WTC11 (cell line): ENCODE results near the gene LRRC32. TPM values are rescaled to one million over a fixed set of nuclear protein-coding genes. Genes with fewer than 3 reads are reported as not detected.

Experiments
- ATAC-seq: fragments of 200-7000 bp; cut with Tn5 transposase; 2 replicates; pipeline ENCODE4 v1.10.0; 2021; ENCODE audit warnings: mild to moderate bottlenecking, moderate library complexity
- CTCF ChIA-PET: fragments of 300-600 bp; sonication (Branson Sonifier 250); formaldehyde crosslinking; loops from one replicate; lab custom pipeline; 2021; ENCODE audit warnings: antibody characterized with exemption; lab: Charles Lee
- POLR2A ChIA-PET: fragments of 350-600 bp; sonication (Branson Sonifier 250); formaldehyde crosslinking; loops from one replicate; lab custom pipeline; 2021; ENCODE audit warnings: antibody characterized with exemption; lab: Charles Lee
- DNase-seq: peaks from one replicate; pipeline ENCODE4 v3.0.0; 2021; ENCODE audit warnings: low spot score
- H3K27ac Mint-ChIP-seq: 2 replicates; pipeline ENCODE4 v1.8.0; 2021; ENCODE audit warnings: mixed read lengths
- H3K27me3 Mint-ChIP-seq: 2 replicates; pipeline ENCODE4 v1.8.0; 2021; ENCODE audit warnings: low read depth, mild to moderate bottlenecking, moderate library complexity, mixed read lengths
- H3K36me3 Mint-ChIP-seq: 2 replicates; pipeline ENCODE4 v1.8.0; 2021; ENCODE audit warnings: mixed read lengths
- H3K4me1 Mint-ChIP-seq: 2 replicates; pipeline ENCODE4 v1.8.0; 2022; ENCODE audit warnings: mixed read lengths
- H3K4me3 Mint-ChIP-seq: 2 replicates; pipeline ENCODE4 v1.8.0; 2021; ENCODE audit warnings: mild to moderate bottlenecking, moderate library complexity, mixed read lengths
- H3K9me3 Mint-ChIP-seq: 2 replicates; pipeline ENCODE4 v1.8.0; 2021; ENCODE audit warnings: mixed read lengths
- ATF1 ChIP-seq: sonication (generic); formaldehyde crosslinking; IDR thresholded peaks from 2 replicates; pipeline ENCODE4 v1.8.1; 2023; ENCODE audit warnings: mild to moderate bottlenecking, moderate library complexity, missing genetic modification reagents
- CBFB ChIP-seq: sonication (generic); formaldehyde crosslinking; IDR thresholded peaks from 2 replicates; pipeline ENCODE4 v1.8.1; 2022; ENCODE audit warnings: mild to moderate bottlenecking, low read depth, missing genetic modification reagents
- FOXJ3 ChIP-seq: sonication (generic); formaldehyde crosslinking; IDR thresholded peaks from 2 replicates; pipeline ENCODE4 v1.9.0; 2021; ENCODE audit warnings: missing genetic modification reagents, mild to moderate bottlenecking, borderline replicate concordance
- FOXP1 ChIP-seq: sonication (generic); formaldehyde crosslinking; IDR thresholded peaks from 2 replicates; pipeline ENCODE4 v1.8.0; 2022; ENCODE audit warnings: missing genetic modification reagents, mild to moderate bottlenecking, moderate library complexity, borderline replicate concordance
- GABPB1 ChIP-seq: sonication (generic); formaldehyde crosslinking; IDR thresholded peaks from 2 replicates; pipeline ENCODE4 v1.8.1; 2023; ENCODE audit warnings: mild to moderate bottlenecking, missing genetic modification reagents
- HMGA2 ChIP-seq: fragments of 250-450 bp; sonication (Bioruptor Pico); IDR thresholded peaks from 2 replicates; pipeline ENCODE4 v1.4.0; 2021; ENCODE audit warnings: mild to moderate bottlenecking, moderate library complexity
- JUN ChIP-seq: sonication (generic); formaldehyde crosslinking; IDR thresholded peaks from 2 replicates; pipeline ENCODE4 v1.8.0; 2023; ENCODE audit warnings: mild to moderate bottlenecking, missing genetic modification reagents
- KAT7 ChIP-seq: sonication (generic); formaldehyde crosslinking; IDR thresholded peaks from 2 replicates; pipeline ENCODE4 v1.8.1; 2023; ENCODE audit warnings: missing genetic modification reagents, mild to moderate bottlenecking, borderline replicate concordance
- NFATC4 ChIP-seq: fragments of 250-450 bp; sonication (Bioruptor Pico); IDR thresholded peaks from 2 replicates; pipeline ENCODE4 v1.9.0; 2021; ENCODE audit warnings: mild to moderate bottlenecking
- NR2C2 ChIP-seq: sonication (generic); formaldehyde crosslinking; IDR thresholded peaks from 2 replicates; pipeline ENCODE4 v1.8.0; 2022; ENCODE audit warnings: mild to moderate bottlenecking, missing genetic modification reagents
- NR3C1 ChIP-seq: sonication (generic); formaldehyde crosslinking; conservative IDR thresholded peaks from 2 replicates; pipeline ENCODE4 v1.8.1; 2023; ENCODE audit warnings: low read depth, mild to moderate bottlenecking, missing genetic modification reagents
- RELA ChIP-seq: sonication (generic); formaldehyde crosslinking; IDR thresholded peaks from 2 replicates; pipeline ENCODE4 v1.8.1; 2022; ENCODE audit warnings: missing genetic modification reagents, mild to moderate bottlenecking, borderline replicate concordance
- SMAD3 ChIP-seq: sonication (generic); formaldehyde crosslinking; IDR thresholded peaks from 2 replicates; pipeline ENCODE4 v1.8.0; 2022; ENCODE audit warnings: missing genetic modification reagents, mild to moderate bottlenecking, borderline replicate concordance
- SP1 ChIP-seq: sonication (generic); formaldehyde crosslinking; conservative IDR thresholded peaks from 2 replicates; pipeline ENCODE4 v1.8.1; 2022; ENCODE audit warnings: missing genetic modification reagents
- TCF7 ChIP-seq: sonication (generic); formaldehyde crosslinking; IDR thresholded peaks from 2 replicates; pipeline ENCODE4 v1.8.0; 2022; ENCODE audit warnings: mild to moderate bottlenecking, low read depth, missing genetic modification reagents, moderate library complexity
- TEAD1 ChIP-seq: sonication (generic); formaldehyde crosslinking; IDR thresholded peaks from 2 replicates; pipeline ENCODE4 v1.8.0; 2022; ENCODE audit warnings: mild to moderate bottlenecking, missing genetic modification reagents
- TEAD4 ChIP-seq: sonication (generic); formaldehyde crosslinking; IDR thresholded peaks from 2 replicates; pipeline ENCODE4 v1.8.0; 2022; ENCODE audit warnings: mild to moderate bottlenecking, missing genetic modification reagents
- ZBTB21 ChIP-seq: sonication (generic); formaldehyde crosslinking; IDR thresholded peaks from 2 replicates; pipeline ENCODE4 v1.8.1; 2023; ENCODE audit warnings: mild to moderate bottlenecking, missing genetic modification reagents, borderline replicate concordance
- ZNF121 ChIP-seq: sonication (generic); formaldehyde crosslinking; IDR thresholded peaks from 2 replicates; pipeline ENCODE4 v1.8.0; 2023; ENCODE audit warnings: missing genetic modification reagents
- ZNF219 ChIP-seq: sonication (generic); formaldehyde crosslinking; IDR thresholded peaks from 2 replicates; pipeline ENCODE4 v1.8.0; 2023; ENCODE audit warnings: missing genetic modification reagents, mild to moderate bottlenecking, borderline replicate concordance
- ZNF423 ChIP-seq: fragments of 250-450 bp; sonication (Bioruptor Pico); IDR thresholded peaks from 2 replicates; pipeline ENCODE4 v2.1.2; 2022; ENCODE audit warnings: mild to moderate bottlenecking, moderate library complexity
- ZNF671 ChIP-seq: fragments of 250-450 bp; sonication (Bioruptor Pico); IDR thresholded peaks from 2 replicates; pipeline ENCODE4 v1.8.0; 2021; ENCODE audit warnings: mild to moderate bottlenecking
- total RNA-seq: library from RNA; stranded (reverse); gene quantifications from 3 replicates; pipeline ENCODE4 v1.2.3, GENCODE V29; 2021
- TF ChIP-seq, protein P1 (sequence below): fragments of 250-450 bp; sonication (Bioruptor Pico); conservative IDR thresholded peaks from 2 replicates; pipeline ENCODE4 v1.9.0; 2021; ENCODE audit warnings: mild to moderate bottlenecking
- TF ChIP-seq, protein P2 (sequence below): sonication (generic); formaldehyde crosslinking; IDR thresholded peaks from 2 replicates; pipeline ENCODE4 v1.8.0; 2023; ENCODE audit warnings: mild to moderate bottlenecking, missing genetic modification reagents
- TF ChIP-seq, protein P3 (sequence below): sonication (generic); formaldehyde crosslinking; IDR thresholded peaks from 2 replicates; pipeline ENCODE4 v1.8.1; 2023; ENCODE audit warnings: mild to moderate bottlenecking, missing genetic modification reagents, moderate library complexity
- TF ChIP-seq, protein P4 (sequence below): sonication (generic); formaldehyde crosslinking; IDR thresholded peaks from 2 replicates; pipeline ENCODE4 v1.8.1; 2022; ENCODE audit warnings: mild to moderate bottlenecking, moderate library complexity, missing genetic modification reagents

LRRC32 gene
- total RNA-seq, 1 experiment from 2014 or later: 0.74 TPM

DNA sequence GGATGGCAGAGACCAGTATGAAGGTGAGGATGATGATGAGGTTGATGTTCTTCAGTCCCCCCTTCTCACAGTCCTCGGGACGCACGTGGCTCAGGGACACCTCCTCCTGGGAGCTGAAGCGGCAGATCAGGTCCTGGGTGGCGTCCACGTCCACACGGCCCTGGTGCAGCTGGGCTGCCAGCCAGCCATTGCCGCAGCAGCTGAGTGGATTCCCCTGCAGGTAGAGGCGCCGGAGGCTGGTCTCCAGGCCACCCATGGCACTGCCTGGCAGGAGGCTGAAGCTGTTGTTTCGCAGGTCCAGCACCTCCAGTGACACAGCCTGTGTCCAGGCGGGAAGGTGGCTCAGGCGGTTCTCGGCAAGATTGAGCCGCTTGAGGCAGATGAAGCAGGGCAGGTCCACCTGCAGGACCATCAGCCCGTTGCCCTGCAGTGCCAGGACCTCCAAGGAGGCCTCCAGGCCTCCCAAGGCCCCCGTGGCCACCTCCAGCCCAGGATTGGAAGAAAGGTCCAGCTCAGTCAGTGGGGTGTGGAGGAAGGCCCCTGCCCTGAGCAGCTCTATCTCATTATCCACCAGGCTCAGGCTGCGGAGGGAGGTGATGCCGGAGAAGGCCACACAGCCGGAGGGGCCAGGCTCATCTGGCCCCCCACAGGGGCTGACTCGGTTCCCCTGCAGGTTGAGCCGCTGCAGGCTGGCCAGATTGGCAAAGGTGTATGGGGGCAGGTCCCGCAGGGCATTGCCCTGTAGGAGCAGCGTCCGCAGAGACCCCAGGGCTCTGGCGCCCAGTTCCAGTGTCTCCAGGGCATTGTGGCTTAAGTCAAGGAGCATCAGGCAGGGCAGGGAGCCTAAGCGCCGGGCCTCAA is 10.6 kb downstream of the LRRC32 start:
- CTCF ChIA-PET: interaction anchor here (1.0 to 1.2 kb wide), 3 partner anchors 10 to 61 kb away, joined by 3 to 5 read pairs (median 4); partner anchors contain the start of gene LRRC32
- DNase-seq: no peak
- POLR2A ChIA-PET: interaction anchor here (1.0 kb wide), 1 partner anchor 223 kb away, joined by 3 read pairs; no protein-coding TSS in a partner anchor

DNA sequence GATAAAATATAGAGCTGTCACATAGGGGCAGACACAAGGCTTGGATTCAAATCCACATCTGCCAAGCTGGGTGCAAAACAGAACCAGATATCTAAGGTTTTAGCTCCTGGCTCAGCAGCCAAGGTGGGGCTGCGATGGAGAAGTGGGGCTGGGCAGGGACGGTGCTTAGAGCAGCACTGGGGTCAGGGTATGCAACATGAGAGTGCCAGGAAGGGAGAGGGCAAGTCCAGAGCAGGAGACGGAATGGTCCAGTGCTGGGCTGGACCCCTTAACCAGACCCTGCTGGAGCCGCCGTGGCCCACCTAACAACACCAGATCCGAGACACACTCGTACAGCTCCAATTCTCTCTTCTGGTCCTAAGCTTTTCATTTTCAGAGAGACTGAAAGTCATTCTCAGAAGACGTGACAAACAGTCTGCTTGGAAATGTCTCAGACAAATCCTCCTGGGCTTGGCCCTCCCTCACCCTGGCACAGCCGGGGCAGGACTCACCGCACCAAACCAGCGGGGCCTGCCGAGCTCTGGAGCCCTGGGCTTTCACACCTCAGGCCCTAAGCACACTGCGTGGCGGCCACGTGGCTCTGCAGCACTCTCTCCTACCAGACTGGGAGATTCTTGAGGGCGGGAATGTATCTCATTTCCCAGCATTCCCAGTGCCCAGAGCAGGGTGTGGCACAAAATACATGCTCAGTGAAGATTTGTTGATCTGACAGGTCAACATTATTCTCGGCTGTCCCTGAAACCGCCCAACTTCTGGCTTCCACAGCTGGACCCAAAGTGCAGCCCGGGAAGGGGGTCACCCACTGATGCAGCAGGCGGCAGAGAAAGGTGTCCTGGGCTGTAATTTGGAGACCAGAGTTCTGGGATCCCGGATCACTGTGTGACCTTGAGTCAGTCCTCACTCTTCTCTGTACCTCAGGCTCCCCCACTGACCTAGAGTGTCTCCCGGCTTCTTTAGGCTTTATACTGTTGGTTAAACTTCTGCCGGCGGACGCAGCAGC is 11.6 kb downstream of the LRRC32 start:
- no peaks in the 10 kb centered on the region for H3K9me3 Mint-ChIP-seq
- no peak overlapping the region for H3K27ac Mint-ChIP-seq
- CTCF ChIA-PET: interaction anchor here (0.6 to 1.3 kb wide), 4 partner anchors 28 to 206 kb away, joined by 3 read pairs; no protein-coding TSS in a partner anchor

More for the DNA sequence above, 10.6 kb downstream of the LRRC32 start:
- Mint-ChIP-seq H3K36me3 (no peaks in the 10 kb centered on the region), H3K27me3 (no peaks in the 10 kb centered on the region), H3K4me3 (no peak overlapping the region), H3K27ac (no peak overlapping the region), H3K9me3 (no peaks in the 10 kb centered on the region), H3K4me1 (peaks cover 13% of the 10 kb centered on the region)
- TF ChIP-seq ZNF671 (CRISPR knock-in tag) (no peak), RELA (CRISPR knock-in tag) (no peak), TCF7 (no peak), FOXP1 (no peak), KAT7 (CRISPR knock-in tag) (no peak)
- TF ChIP-seq, protein P1, sequence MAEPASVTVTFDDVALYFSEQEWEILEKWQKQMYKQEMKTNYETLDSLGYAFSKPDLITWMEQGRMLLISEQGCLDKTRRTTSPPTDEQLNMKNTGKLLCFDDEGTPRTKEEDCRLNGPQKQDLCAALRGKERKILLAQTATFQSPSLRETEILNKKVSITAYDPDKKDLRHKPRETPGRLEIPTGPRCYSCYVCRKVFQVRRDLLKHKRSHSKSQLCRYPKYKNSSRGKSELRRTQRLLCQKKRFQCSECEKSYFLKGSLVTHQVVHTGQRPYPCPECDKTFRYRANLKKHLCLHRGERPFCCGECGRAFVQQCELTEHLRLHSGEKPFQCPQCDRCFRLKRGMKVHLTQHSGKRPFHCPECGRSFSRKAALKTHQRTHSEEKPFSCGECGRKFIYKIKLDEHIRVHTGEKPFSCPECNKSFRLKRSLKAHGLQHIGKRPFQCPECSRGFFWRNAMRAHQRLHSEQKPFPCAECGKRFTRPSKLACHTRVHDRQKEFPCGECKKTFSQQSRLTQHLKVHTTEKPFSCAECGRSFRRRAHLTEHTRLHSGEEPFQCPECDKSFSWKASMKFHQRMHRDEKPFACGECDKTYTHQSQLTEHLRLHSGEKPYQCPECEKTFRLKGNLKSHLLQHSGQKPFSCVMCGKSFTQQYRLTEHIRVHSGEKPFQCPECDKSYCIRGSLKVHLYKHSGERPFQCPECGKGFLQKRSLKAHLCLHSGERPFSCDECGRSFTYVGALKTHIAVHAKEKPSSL (CRISPR knock-in tag): no peak
- ATAC-seq: no peak

DNA sequence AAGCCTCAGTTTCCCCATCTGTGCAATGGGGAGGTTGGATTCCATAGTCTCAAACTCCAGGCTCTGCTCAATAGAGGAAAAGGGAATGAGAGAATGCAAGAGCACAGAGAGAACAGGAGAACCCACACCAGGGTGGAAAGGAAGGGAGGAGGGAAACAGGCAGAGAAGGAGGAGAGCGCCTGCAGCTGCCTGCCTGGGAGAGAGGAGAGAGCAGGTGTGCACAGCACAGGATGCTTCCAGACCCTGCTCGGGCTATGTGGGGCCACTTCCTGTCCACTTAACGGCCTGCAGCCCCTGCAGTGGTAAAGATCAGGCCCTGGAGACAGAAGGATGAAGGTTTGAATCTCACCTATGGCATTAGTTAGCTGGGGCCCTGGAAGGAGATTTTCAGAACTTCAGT is 12.3 kb downstream of the LRRC32 start:
- no peak overlapping the region for H3K27ac Mint-ChIP-seq
- H3K4me1 Mint-ChIP-seq: peaks cover 14% of the 10 kb centered on the region
- POLR2A ChIA-PET: no interaction called here
- CTCF ChIA-PET: interaction anchor here (0.6 to 1.3 kb wide), 4 partner anchors 28 to 207 kb away, joined by 3 read pairs; no protein-coding TSS in a partner anchor
- DNase-seq: peak; percentile 6
- no peaks in the 10 kb centered on the region for H3K36me3 Mint-ChIP-seq
- no peaks in the 10 kb centered on the region for H3K9me3 Mint-ChIP-seq
- no peak for ATAC-seq
- no peak overlapping the region for H3K4me3 Mint-ChIP-seq
- H3K27me3 Mint-ChIP-seq: no peaks in the 10 kb centered on the region
- no peak for TF ChIP-seq SP1 (CRISPR knock-in tag)
- TF ChIP-seq FOXJ3: no peak
- no peak for TF ChIP-seq TEAD4
- TF ChIP-seq TEAD1 (CRISPR knock-in tag): no peak
- TF ChIP-seq KAT7 (CRISPR knock-in tag): no peak
- no peak for TF ChIP-seq NR2C2 (CRISPR knock-in tag)
- TF ChIP-seq ZNF219: no peak
- no peak for TF ChIP-seq SMAD3
- TF ChIP-seq, protein P2, sequence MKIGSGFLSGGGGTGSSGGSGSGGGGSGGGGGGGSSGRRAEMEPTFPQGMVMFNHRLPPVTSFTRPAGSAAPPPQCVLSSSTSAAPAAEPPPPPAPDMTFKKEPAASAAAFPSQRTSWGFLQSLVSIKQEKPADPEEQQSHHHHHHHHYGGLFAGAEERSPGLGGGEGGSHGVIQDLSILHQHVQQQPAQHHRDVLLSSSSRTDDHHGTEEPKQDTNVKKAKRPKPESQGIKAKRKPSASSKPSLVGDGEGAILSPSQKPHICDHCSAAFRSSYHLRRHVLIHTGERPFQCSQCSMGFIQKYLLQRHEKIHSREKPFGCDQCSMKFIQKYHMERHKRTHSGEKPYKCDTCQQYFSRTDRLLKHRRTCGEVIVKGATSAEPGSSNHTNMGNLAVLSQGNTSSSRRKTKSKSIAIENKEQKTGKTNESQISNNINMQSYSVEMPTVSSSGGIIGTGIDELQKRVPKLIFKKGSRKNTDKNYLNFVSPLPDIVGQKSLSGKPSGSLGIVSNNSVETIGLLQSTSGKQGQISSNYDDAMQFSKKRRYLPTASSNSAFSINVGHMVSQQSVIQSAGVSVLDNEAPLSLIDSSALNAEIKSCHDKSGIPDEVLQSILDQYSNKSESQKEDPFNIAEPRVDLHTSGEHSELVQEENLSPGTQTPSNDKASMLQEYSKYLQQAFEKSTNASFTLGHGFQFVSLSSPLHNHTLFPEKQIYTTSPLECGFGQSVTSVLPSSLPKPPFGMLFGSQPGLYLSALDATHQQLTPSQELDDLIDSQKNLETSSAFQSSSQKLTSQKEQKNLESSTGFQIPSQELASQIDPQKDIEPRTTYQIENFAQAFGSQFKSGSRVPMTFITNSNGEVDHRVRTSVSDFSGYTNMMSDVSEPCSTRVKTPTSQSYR (CRISPR knock-in tag): no peak
- TF ChIP-seq ATF1 (CRISPR knock-in tag): no peak
- TF ChIP-seq, protein P3, sequence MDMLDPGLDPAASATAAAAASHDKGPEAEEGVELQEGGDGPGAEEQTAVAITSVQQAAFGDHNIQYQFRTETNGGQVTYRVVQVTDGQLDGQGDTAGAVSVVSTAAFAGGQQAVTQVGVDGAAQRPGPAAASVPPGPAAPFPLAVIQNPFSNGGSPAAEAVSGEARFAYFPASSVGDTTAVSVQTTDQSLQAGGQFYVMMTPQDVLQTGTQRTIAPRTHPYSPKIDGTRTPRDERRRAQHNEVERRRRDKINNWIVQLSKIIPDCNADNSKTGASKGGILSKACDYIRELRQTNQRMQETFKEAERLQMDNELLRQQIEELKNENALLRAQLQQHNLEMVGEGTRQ (CRISPR knock-in tag): no peak
- no peak for TF ChIP-seq ZNF121

More for the DNA sequence above, 11.6 kb downstream of the LRRC32 start:
- H3K36me3 Mint-ChIP-seq: no peaks in the 10 kb centered on the region
- TF ChIP-seq ZBTB21 (CRISPR knock-in tag) (no peak), GABPB1 (CRISPR knock-in tag) (no peak), HMGA2 (CRISPR knock-in tag) (no peak), NFATC4 (CRISPR knock-in tag) (no peak), JUN (CRISPR knock-in tag) (no peak), ZNF423 (no peak), NR3C1 (CRISPR knock-in tag) (no peak), CBFB (CRISPR knock-in tag) (no peak)
- TF ChIP-seq, protein P4, sequence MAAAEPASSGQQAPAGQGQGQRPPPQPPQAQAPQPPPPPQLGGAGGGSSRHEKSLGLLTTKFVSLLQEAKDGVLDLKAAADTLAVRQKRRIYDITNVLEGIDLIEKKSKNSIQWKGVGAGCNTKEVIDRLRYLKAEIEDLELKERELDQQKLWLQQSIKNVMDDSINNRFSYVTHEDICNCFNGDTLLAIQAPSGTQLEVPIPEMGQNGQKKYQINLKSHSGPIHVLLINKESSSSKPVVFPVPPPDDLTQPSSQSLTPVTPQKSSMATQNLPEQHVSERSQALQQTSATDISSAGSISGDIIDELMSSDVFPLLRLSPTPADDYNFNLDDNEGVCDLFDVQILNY (CRISPR knock-in tag): no peak
- ATAC-seq (no peak), DNase-seq (no peak)
- peaks cover 14% of the 10 kb centered on the region for H3K4me1 Mint-ChIP-seq
- H3K27me3 Mint-ChIP-seq: no peaks in the 10 kb centered on the region
- H3K4me3 Mint-ChIP-seq: no peak overlapping the region
- POLR2A ChIA-PET: interaction anchor here (1.0 kb wide), 1 partner anchor 222 kb away, joined by 3 read pairs; no protein-coding TSS in a partner anchor
